ENCODE data around the gene FSTL3. TPM values are rescaled to one million over a fixed set of nuclear protein-coding genes. Genes with fewer than 3 reads are reported as not detected.

The FSTL3 gene
- total RNA-seq, 1 experiment from 2014 or later = 7.1 TPM

- no peak for TF ChIP-seq CTCF (IDR thresholded peaks at IDR 0.05; ENCODE audit: unreplicated experiment)
- H3K9me3 Mint-ChIP-seq (ENCODE audit: low read depth, unreplicated experiment) = no peaks in the 10 kb centered on the region
- intact Hi-C loops (cut with micrococcal nuclease; ENCODE audit: unreplicated experiment) = no loop called here
- H3K4me3 Mint-ChIP-seq (ENCODE audit: low read depth, unreplicated experiment) = no peak overlapping the region
- peaks cover 29% of the 10 kb centered on the region for H3K36me3 Mint-ChIP-seq (ENCODE audit: insufficient read depth, unreplicated experiment)
- BruUV-seq (replicated peaks) = no TSS peak
- no peak overlapping the region for H3K27ac Mint-ChIP-seq (ENCODE audit: unreplicated experiment)
- no peak for DNase-seq
- no peaks in the 10 kb centered on the region for H3K4me1 Mint-ChIP-seq (ENCODE audit: low read depth, unreplicated experiment)
- CTCF ChIA-PET = no interaction called here
- H3K27me3 Mint-ChIP-seq (ENCODE audit: unreplicated experiment) = no peaks in the 10 kb centered on the region
Observed at GRCh38 chr19:651991-652390, 24.2 kb upstream of the FSTL3 start.

GRCh38 chr19:652467-653389, 23.5 kb upstream of the FSTL3 start:
- Mint-ChIP-seq H3K4me1 (ENCODE audit: low read depth, unreplicated experiment) (no peaks in the 10 kb centered on the region), H3K36me3 (ENCODE audit: insufficient read depth, unreplicated experiment) (peaks cover 29% of the 10 kb centered on the region), H3K27ac (ENCODE audit: unreplicated experiment) (no peak overlapping the region), H3K4me3 (ENCODE audit: low read depth, unreplicated experiment) (no peak overlapping the region), H3K9me3 (ENCODE audit: low read depth, unreplicated experiment) (no peaks in the 10 kb centered on the region), H3K27me3 (ENCODE audit: unreplicated experiment) (no peaks in the 10 kb centered on the region)
- no TSS peak for BruUV-seq (replicated peaks)
- no peak for TF ChIP-seq CTCF (IDR thresholded peaks at IDR 0.05; ENCODE audit: unreplicated experiment)
- CTCF ChIA-PET = no interaction called here
- intact Hi-C loops (cut with micrococcal nuclease; ENCODE audit: unreplicated experiment) = no loop called here
- no peak for DNase-seq

DNA sequence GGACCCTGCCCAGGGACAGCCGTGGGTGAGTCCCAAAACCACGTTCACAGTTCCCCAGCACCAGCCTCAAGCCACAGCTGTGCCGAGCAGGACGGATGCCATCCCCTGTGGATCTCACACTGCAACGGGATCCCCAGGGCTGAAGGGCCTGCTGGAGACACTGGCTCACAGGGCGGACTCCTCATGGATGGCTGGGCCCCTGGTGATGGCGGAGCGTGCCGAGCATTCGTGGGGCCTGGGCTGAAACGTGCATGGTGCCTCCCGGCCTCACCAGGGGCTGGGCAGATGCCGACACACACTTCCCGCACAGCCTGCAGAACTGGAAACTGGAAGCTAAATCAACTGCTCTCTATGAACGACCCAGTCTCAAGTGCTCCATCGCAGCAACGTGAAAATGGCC, 22.8 kb upstream of the FSTL3 start:
- TF ChIP-seq CTCF (IDR thresholded peaks at IDR 0.05; ENCODE audit: unreplicated experiment) = no peak
- intact Hi-C loops (cut with micrococcal nuclease; ENCODE audit: unreplicated experiment) = no loop called here
- no TSS peak for BruUV-seq (replicated peaks)

GRCh38 chr19:655691-656090, 20.5 kb upstream of the FSTL3 start:
- no peak for DNase-seq
- H3K9me3 Mint-ChIP-seq (ENCODE audit: low read depth, unreplicated experiment) = no peaks in the 10 kb centered on the region
- H3K36me3 Mint-ChIP-seq (ENCODE audit: insufficient read depth, unreplicated experiment) = peaks cover 34% of the 10 kb centered on the region
- H3K4me1 Mint-ChIP-seq (ENCODE audit: low read depth, unreplicated experiment) = peaks cover 4% of the 10 kb centered on the region
- BruUV-seq (replicated peaks) = no TSS peak
- intact Hi-C loops (cut with micrococcal nuclease; ENCODE audit: unreplicated experiment) = no loop called here
- H3K27me3 Mint-ChIP-seq (ENCODE audit: unreplicated experiment) = no peaks in the 10 kb centered on the region
- CTCF ChIA-PET = no interaction called here
- no peak overlapping the region for H3K27ac Mint-ChIP-seq (ENCODE audit: unreplicated experiment)
- no peak overlapping the region for H3K4me3 Mint-ChIP-seq (ENCODE audit: low read depth, unreplicated experiment)
- TF ChIP-seq CTCF (IDR thresholded peaks at IDR 0.05; ENCODE audit: unreplicated experiment) = no peak

More for the DNA sequence above, 22.8 kb upstream of the FSTL3 start:
- no peak overlapping the region for H3K4me3 Mint-ChIP-seq (ENCODE audit: low read depth, unreplicated experiment)
- no peak for DNase-seq
- H3K27ac Mint-ChIP-seq (ENCODE audit: unreplicated experiment) = no peak overlapping the region
- no peaks in the 10 kb centered on the region for H3K27me3 Mint-ChIP-seq (ENCODE audit: unreplicated experiment)
- peaks cover 29% of the 10 kb centered on the region for H3K36me3 Mint-ChIP-seq (ENCODE audit: insufficient read depth, unreplicated experiment)
- no peaks in the 10 kb centered on the region for H3K4me1 Mint-ChIP-seq (ENCODE audit: low read depth, unreplicated experiment)
- CTCF ChIA-PET = no interaction called here
- no peaks in the 10 kb centered on the region for H3K9me3 Mint-ChIP-seq (ENCODE audit: low read depth, unreplicated experiment)

Data from Calu3 (cell line).